Measurements from ENCODE around the gene FRMD3. TPM values are rescaled to one million over a fixed set of nuclear protein-coding genes. Genes with fewer than 3 reads are reported as not detected.

Gene FRMD3
- total and polyA plus RNA-seq, 2 donors (not counting 3 experiments of a cell fraction or from before 2014, with no cell fraction given), result 3.0 to 6.1 TPM

- Histone ChIP-seq H3K4me1 (ENCODE audit: control insufficient read depth, extremely low read depth, insufficient read depth, low read length) (no peaks in the 10 kb centered on the region), H3K79me2 (ENCODE audit: control insufficient read depth, insufficient read depth, low read length) (no peaks in the 10 kb centered on the region), H3K4me2 (ENCODE audit: insufficient read depth, low read length) (no peak overlapping the region), H3K36me3 (ENCODE audit: control insufficient read depth in 2 of 2, extremely low read depth in 1 of 2, insufficient read depth in 2 of 2, low read length in 2 of 2) (no peaks in the 10 kb centered on the region), H3K9ac (replicated peaks; ENCODE audit: extremely low read depth, insufficient read depth, low read length) (no peak overlapping the region), H3K9me1 (replicated peaks; ENCODE audit: control insufficient read depth, extremely low read depth, insufficient read depth, low read length) (no peaks in the 10 kb centered on the region), H2AFZ (ENCODE audit: low read depth, low read length) (no peak overlapping the region), H3K27ac (ENCODE audit: insufficient read depth, low read depth, low read length) (no peak overlapping the region), H3K4me3 (replicated peaks in 1 of 3; ENCODE audit: insufficient read depth in 1 of 3, low read depth in 1 of 3, low read length in 3 of 3) (no peak overlapping the region), H3K9me3 (replicated peaks; ENCODE audit: control insufficient read depth, insufficient read depth, low read length) (no peaks in the 10 kb centered on the region), H3K27me3 (ENCODE audit: control insufficient read depth in 2 of 2, insufficient read depth in 2 of 2, low read length in 2 of 2) (no peaks in the 10 kb centered on the region), H4K20me1 (replicated peaks; ENCODE audit: control insufficient read depth, extremely low read depth, insufficient read depth, low read length) (no peaks in the 10 kb centered on the region)
- TF ChIP-seq EZH2 (IDR thresholded peaks at IDR 0.05; ENCODE audit: borderline replicate concordance, low read depth, low read length, severe bottlenecking), result no peak
- no peak for TF ChIP-seq POLR2AphosphoS5 (IDR thresholded peaks at IDR 0.05; ENCODE audit: insufficient read depth, low read depth, low read length)
- no peak for TF ChIP-seq CTCF (IDR thresholded peaks at IDR 0.05; ENCODE audit: extremely low read depth in 1 of 2, insufficient read depth in 1 of 2, low read depth in 1 of 2, low read length in 2 of 2)
- no peak for TF ChIP-seq GATA2 (IDR thresholded peaks at IDR 0.05; ENCODE audit: insufficient read depth, insufficient read length, low read depth, low read length)
- no TSS peak for BruUV-seq (replicated peaks)
- dilution Hi-C loops (cut with MboI; ENCODE audit: extremely low pct_ligation_motif_present, low sequenced_read_pairs) (no loop called here), intact Hi-C loops (cut with micrococcal nuclease) (no loop called here)
- DNase-seq (ENCODE audit: low read depth, low spot score), result no peak
- CTCF ChIA-PET, result interaction anchor here (2.0 kb wide), 1 partner anchor 94 kb away, joined by 6 read pairs; no protein-coding TSS in a partner anchor
- POLR2A ChIA-PET, result no interaction called here
- no peak for FAIRE-seq
Observed at GRCh38 chr9:83313781-83314180, 224.4 kb downstream of the FRMD3 start.

- no peak overlapping the region for H3K4me2 ChIP-seq (ENCODE audit: insufficient read depth, low read length)
- no peaks in the 10 kb centered on the region for H3K36me3 ChIP-seq (ENCODE audit: control insufficient read depth in 2 of 2, extremely low read depth in 1 of 2, insufficient read depth in 2 of 2, low read length in 2 of 2)
- H3K4me3 ChIP-seq (replicated peaks in 1 of 3; ENCODE audit: insufficient read depth in 1 of 3, low read depth in 1 of 3, low read length in 3 of 3), result no peak overlapping the region
- no peaks in the 10 kb centered on the region for H3K79me2 ChIP-seq (ENCODE audit: control insufficient read depth, insufficient read depth, low read length)
- H3K9me3 ChIP-seq (replicated peaks; ENCODE audit: control insufficient read depth, insufficient read depth, low read length), result no peaks in the 10 kb centered on the region
- CTCF ChIA-PET, result interaction anchor here (2.0 kb wide), 1 partner anchor 93 kb away, joined by 6 read pairs; no protein-coding TSS in a partner anchor
- H3K9me1 ChIP-seq (replicated peaks; ENCODE audit: control insufficient read depth, extremely low read depth, insufficient read depth, low read length), result no peaks in the 10 kb centered on the region
- H2AFZ ChIP-seq (ENCODE audit: low read depth, low read length), result no peak overlapping the region
- no peak overlapping the region for H3K9ac ChIP-seq (replicated peaks; ENCODE audit: extremely low read depth, insufficient read depth, low read length)
- dilution Hi-C loops (cut with MboI; ENCODE audit: extremely low pct_ligation_motif_present, low sequenced_read_pairs), result no loop called here
- no peak for TF ChIP-seq CTCF (IDR thresholded peaks at IDR 0.05; ENCODE audit: extremely low read depth in 1 of 2, insufficient read depth in 1 of 2, low read depth in 1 of 2, low read length in 2 of 2)
- no peak for TF ChIP-seq GATA2 (IDR thresholded peaks at IDR 0.05; ENCODE audit: insufficient read depth, insufficient read length, low read depth, low read length)
- TF ChIP-seq EZH2 (IDR thresholded peaks at IDR 0.05; ENCODE audit: borderline replicate concordance, low read depth, low read length, severe bottlenecking), result no peak
- no TSS peak for BruUV-seq (replicated peaks)
- no peak overlapping the region for H3K27ac ChIP-seq (ENCODE audit: insufficient read depth, low read depth, low read length)
- POLR2A ChIA-PET, result no interaction called here
- no peaks in the 10 kb centered on the region for H4K20me1 ChIP-seq (replicated peaks; ENCODE audit: control insufficient read depth, extremely low read depth, insufficient read depth, low read length)
- H3K4me1 ChIP-seq (ENCODE audit: control insufficient read depth, extremely low read depth, insufficient read depth, low read length), result no peaks in the 10 kb centered on the region
- DNase-seq (ENCODE audit: low read depth, low spot score), result no peak
- intact Hi-C loops (cut with micrococcal nuclease), result no loop called here
- FAIRE-seq, result no peak
- H3K27me3 ChIP-seq (ENCODE audit: control insufficient read depth in 2 of 2, insufficient read depth in 2 of 2, low read length in 2 of 2), result no peaks in the 10 kb centered on the region
Observed at GRCh38 chr9:83312537-83312936, 225.7 kb downstream of the FRMD3 start.

Measured in endothelial cell of umbilical vein (primary cell).